HepG2 (cell line): ENCODE measurements around the gene E2F8. TPM values are rescaled to one million over a fixed set of nuclear protein-coding genes. Genes with fewer than 3 reads are reported as not detected.

Source experiments
- ATAC-seq: fragments of 200-7000 bp; cut with Tn5 transposase; 3 replicates; pipeline ENCODE4 v1.9.1; 2020; ENCODE audit warnings: mild to moderate bottlenecking, moderate library complexity
- BruUV-seq: library from RNA; stranded (reverse); fragments of 400-500 nt; replicated peaks from 2 replicates; lab custom pipeline; 2021; lab: Mats Ljungman, UMichigan
- CTCF ChIA-PET: fragments of 300-600 bp; formaldehyde crosslinking; extraction: SDS; loops from one replicate; lab custom pipeline; 2021; ENCODE audit warnings: low total read pairs, inconsistent platforms, low intra/inter-chr PET ratio; lab: Yijun Ruan, JAX
- POLR2A ChIA-PET: fragments of 350-600 bp; sonication (Branson Sonifier 250); formaldehyde crosslinking; loops from one replicate; lab custom pipeline; 2020; ENCODE audit warnings: antibody characterized with exemption, inconsistent platforms; lab: Yijun Ruan, JAX
- DNase-seq: peaks from one replicate; pipeline ENCODE4 v3.0.0-alpha.2; 2015; ENCODE audit warnings: low spot score
- FAIRE-seq: peaks from 3 replicates; lab custom pipeline; 2011; peaks lifted over from hg19 to GRCh38; lab: Jason Lieb, UNC
- H2AFZ ChIP-seq: one replicate; pipeline ENCODE4 v1.6.1; 2011; ENCODE audit warnings: low read length, inconsistent platforms
- H3K27ac ChIP-seq: fragments of 300-600 bp; 3 replicates; pipeline ENCODE4 v1.8.0; 2011; ENCODE audit warnings: mixed run types, mild to moderate bottlenecking, mixed read lengths, low read length, inconsistent platforms; ENCODE audit not compliant: insufficient read depth; ENCODE audit errors: extremely low read length
- H3K27me3 ChIP-seq, 2 experiments: fragments of 200-600 bp in 1 of 2; 2 replicates in 1 of 2; 3 replicates in 1 of 2; pipeline versions ENCODE4 v1.6.0 to v1.8.0; 2011; ENCODE audit warnings: low read length in 2 of 2, mild to moderate bottlenecking in 2 of 2, moderate library complexity in 2 of 2, inconsistent platforms in 1 of 2; ENCODE audit not compliant: insufficient read depth in 2 of 2, control insufficient read depth in 1 of 2
- H3K36me3 ChIP-seq, 2 experiments: fragments of 200-600 bp in 1 of 2; replicated peaks in 1 of 2; 2 replicates in 1 of 2; 3 replicates in 1 of 2; pipeline versions ENCODE4 v1.5.1 to v1.8.0; 2011; ENCODE audit warnings: low read length in 2 of 2, inconsistent platforms in 1 of 2; ENCODE audit not compliant: insufficient read depth in 2 of 2, control insufficient read depth in 1 of 2
- H3K4me1 ChIP-seq: 2 replicates; pipeline ENCODE4 v1.5.1; 2012; ENCODE audit warnings: low read length, inconsistent platforms; ENCODE audit not compliant: insufficient read depth
- H3K4me2 ChIP-seq: 2 replicates; pipeline ENCODE4 v1.6.0; 2011; ENCODE audit warnings: low read depth, low read length, inconsistent platforms
- H3K4me3 ChIP-seq, 3 experiments: fragments of 200-600 bp in 1 of 3; sonication (generic), shearing (Covaris generic) in 1 of 3; replicated peaks in 1 of 3; 2 replicates each; pipeline ENCODE4 v1.5.1; 2011 to 2016; ENCODE audit warnings: low read length in 3 of 3, inconsistent platforms in 2 of 3, low read depth in 2 of 3, mild to moderate bottlenecking in 2 of 3, control low read depth in 1 of 3, mixed read lengths in 1 of 3; ENCODE audit not compliant: insufficient read depth in 1 of 3
- H3K79me2 ChIP-seq: one replicate; pipeline ENCODE4 v1.6.1; 2011; ENCODE audit warnings: low read length, inconsistent platforms; ENCODE audit not compliant: insufficient read depth
- H3K9ac ChIP-seq: 2 replicates; pipeline ENCODE4 v1.6.0; 2011; ENCODE audit warnings: mild to moderate bottlenecking, low read depth, low read length, inconsistent platforms; ENCODE audit not compliant: insufficient read depth
- H3K9me3 ChIP-seq: 2 replicates; pipeline ENCODE4 v1.5.1; 2012; ENCODE audit warnings: mild to moderate bottlenecking, low read length
- H4K20me1 ChIP-seq: 2 replicates; pipeline ENCODE4 v1.6.0; 2011; ENCODE audit warnings: inconsistent platforms, mild to moderate bottlenecking, low read length, moderate library complexity; ENCODE audit not compliant: insufficient read depth
- KIAA2018 ChIP-seq: sonication (generic); formaldehyde crosslinking; IDR thresholded peaks from 2 replicates; pipeline ENCODE4 v1.5.0; 2020; ENCODE audit warnings: mild to moderate bottlenecking, missing genetic modification reagents, borderline replicate concordance
- ZNF207 ChIP-seq: fragments of 450-650 bp; IDR thresholded peaks from 2 replicates; pipeline ENCODE4 v1.6.1; 2016; ENCODE audit warnings: antibody characterized with exemption, borderline replicate concordance
- WGBS: methylation state at CpG from one replicate; pipeline ENCODE4 v1.1.6; 2017; ENCODE audit warnings: low lambda C conversion rate; 5-methylcytosine and 5-hydroxymethylcytosine counted together
- in situ Hi-C: cut with HindIII; loops from 2 replicates; pipeline ENCODE4 v1.10.0; 2017; ENCODE audit warnings: low pct_unique_long_range_greater_than_20kb; ENCODE audit not compliant: extremely low pct_ligation_motif_present
- intact Hi-C: fragments of 100-400 bp; cut with micrococcal nuclease; formaldehyde crosslinking; loops from one replicate; pipeline ENCODE4 v1.10.0; 2022; ENCODE audit not compliant: unreplicated experiment
- polyA plus RNA-seq, 8 experiments: library from polyadenylated mRNA; depleted of rRNA in 3 of 8; stranded (reverse) in 7 of 8; unstranded in 1 of 8; fragments of >200 nt; fragmentation: Illumina TruSeq in 4 of 8; extraction: Trizol in 4 of 8; gene quantifications; 2 replicates each; pipeline versions ENCODE4 v1.2.1 to v1.2.3, GENCODE V29; 2011 to 2016; ENCODE audit warnings: low read depth in 4 of 8, missing spikeins in 1 of 8, mixed read lengths in 1 of 8; ENCODE audit not compliant: insufficient read depth in 1 of 8
- total RNA-seq, 5 experiments: library from RNA; depleted of rRNA; stranded (reverse); fragments of >200 nt; fragmentation: Illumina TruSeq; extraction: Trizol; gene quantifications; 2 replicates each; pipeline ENCODE4 v1.2.3, GENCODE V29; 2016; ENCODE audit warnings: low read depth in 1 of 5

E2F8 gene
- total and polyA plus RNA-seq, 2 of the 13 experiments (the other 11 are each of a cell fraction or from before 2014, with no cell fraction given): 3.3 to 8.9 TPM

DNA sequence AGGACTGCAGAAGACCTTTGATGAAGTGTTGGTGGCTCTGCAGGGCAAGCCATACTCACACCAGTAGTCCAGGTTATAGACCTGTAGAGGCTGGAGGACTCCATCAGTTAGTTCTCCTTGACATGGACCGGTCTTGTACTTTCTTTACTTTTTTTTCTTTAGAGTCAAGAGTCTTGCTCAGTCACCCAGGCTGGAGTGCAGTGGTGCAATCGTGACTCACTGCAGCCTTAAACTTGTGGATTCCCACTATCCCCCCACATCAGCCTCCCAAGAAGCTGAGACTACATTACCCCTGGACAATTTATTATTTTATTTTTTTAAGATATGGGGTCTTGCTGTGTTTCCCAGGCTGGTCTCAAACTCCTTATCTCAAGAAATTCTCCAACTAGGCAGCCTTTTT, 49.6 kb upstream of the E2F8 start:
- ATAC-seq (no peak), FAIRE-seq (no peak), DNase-seq (no peak)
- in situ Hi-C loops: no loop called here
- H3K4me3 ChIP-seq: no peak overlapping the region
- no peaks in the 10 kb centered on the region for H3K79me2 ChIP-seq
- 2% methylated on average over 2 of the region's 2 CpGs for WGBS
- H3K9ac ChIP-seq: no peak overlapping the region
- intact Hi-C loops: no loop called here
- ChIA-PET POLR2A (no interaction called here), CTCF (no interaction called here)
- TF ChIP-seq ZNF207 (no peak), KIAA2018 (no peak)
- BruUV-seq: no TSS peak
- no peak overlapping the region for H3K4me2 ChIP-seq
- no peaks in the 10 kb centered on the region for H3K36me3 ChIP-seq
- H3K27ac ChIP-seq: no peak overlapping the region
- H2AFZ ChIP-seq: no peak overlapping the region
- H3K9me3 ChIP-seq: no peaks in the 10 kb centered on the region
- H3K27me3 ChIP-seq: peaks cover 1 to 6% of the 10 kb centered on the region in 2 experiments; a peak in 2 of 5 replicates
- no peaks in the 10 kb centered on the region for H3K4me1 ChIP-seq
- H4K20me1 ChIP-seq: no peaks in the 10 kb centered on the region
